Erythroblast (primary cell): Measurements from ENCODE around the gene FNBP1.

Experiments used
- GATA1 ChIP-seq: IDR thresholded peaks from 2 replicates; pipeline ENCODE4 v1.6.1; 2011; ENCODE audit warnings: low read depth, mild to moderate bottlenecking, control low read depth, low read length, moderate library complexity
- POLR2A ChIP-seq: IDR thresholded peaks from 2 replicates; pipeline ENCODE4 v1.6.1; 2011; ENCODE audit warnings: mild to moderate bottlenecking, low read length

GRCh38 chr9:129838707-129839259 is 204.2 kb downstream of the FNBP1 start:
- TF ChIP-seq POLR2A = no peak
- TF ChIP-seq GATA1 = no peak
